ENCODE measurements around the gene TBX5. TPM values are rescaled to one million over a fixed set of nuclear protein-coding genes. Genes with fewer than 3 reads are reported as not detected.
"Not testable (repeated sequence)": the region's sequence is repeated elsewhere in the genome, so short reads cannot be mapped to it uniquely, and the experiment has no call there.

Gene TBX5
- total RNA-seq, 6 donors from 2014 or later, result 9.7 to 24.0 (median 17.9) TPM

GRCh38 chr12:114361545-114361944 lies 44.4 kb downstream of the TBX5 start:
- no peaks in the 10 kb centered on the region for H3K4me1 ChIP-seq
- no peak for DNase-seq
- TF ChIP-seq POLR2A (IDR thresholded peaks at IDR 0.05) (no peak), CTCF (IDR thresholded peaks at IDR 0.05) (no peak), EP300 (IDR thresholded peaks at IDR 0.05) (no peak), POLR2AphosphoS5 (IDR thresholded peaks at IDR 0.05) (no peak)
- H3K9me3 ChIP-seq, result peaks cover 0 to 3% (median 0%) of the 10 kb centered on the region in 4 donors
- no peaks in the 10 kb centered on the region for H3K36me3 ChIP-seq
- 7 to 21% methylated on average over 5 of the region's 5 CpGs for WGBS, 2 donors
- H3K27me3 ChIP-seq, result no peaks in the 10 kb centered on the region
- H3K27ac ChIP-seq, result no peak overlapping the region
- H3K4me3 ChIP-seq, result no peak overlapping the region
- ATAC-seq (ENCODE audit: low FRiP score in 2 of 2), result no peak

- Histone ChIP-seq H3K27me3 (no peaks in the 10 kb centered on the region), H3K36me3 (peaks cover 0 to 6% (median 0%) of the 10 kb centered on the region in 4 donors), H3K4me3 (no peak overlapping the region), H3K9me3 (no peaks in the 10 kb centered on the region), H3K4me1 (no peaks in the 10 kb centered on the region), H3K27ac (no peak overlapping the region)
- DNase-seq, result no peak
- TF ChIP-seq POLR2AphosphoS5 (IDR thresholded peaks at IDR 0.05) (no peak), POLR2A (IDR thresholded peaks at IDR 0.05) (no peak), EP300 (IDR thresholded peaks at IDR 0.05) (no peak), CTCF (IDR thresholded peaks at IDR 0.05) (no peak)
- no peak for ATAC-seq (ENCODE audit: low FRiP score in 2 of 2)
These were observed 45.5 kb downstream of the TBX5 start for GRCh38 chr12:114360485-114360884.

GRCh38 chr12:114355389-114356088 lies 50.4 kb downstream of the TBX5 start:
- H3K36me3 ChIP-seq, result peaks cover 0 to 12% (median 0%) of the 10 kb centered on the region in 4 donors
- DNase-seq (peak; percentile 22 to 60), ATAC-seq (ENCODE audit: low FRiP score in 2 of 2) (peak in 1 of 2 donors; percentile 61)
- no peaks in the 10 kb centered on the region for H3K27me3 ChIP-seq
- H3K27ac ChIP-seq, result no peak overlapping the region
- TF ChIP-seq POLR2A (IDR thresholded peaks at IDR 0.05) (no peak), POLR2AphosphoS5 (IDR thresholded peaks at IDR 0.05) (no peak), CTCF (IDR thresholded peaks at IDR 0.05) (peak in 2 of 6 experiments; percentile 13 to 21)
- H3K4me1 ChIP-seq, result no peaks in the 10 kb centered on the region
- WGBS, 2 donors, result 68 to 73% methylated on average over 15 to 16 of the region's 16 CpGs
- H3K9me3 ChIP-seq, result no peaks in the 10 kb centered on the region
- no peak overlapping the region for H3K4me3 ChIP-seq

GRCh38 chr12:114349239-114349638 lies 56.7 kb downstream of the TBX5 start:
- H3K4me3 ChIP-seq; H3K36me3 ChIP-seq; ATAC-seq (ENCODE audit: low FRiP score in 2 of 2); H3K4me1 ChIP-seq; H3K27ac ChIP-seq; H3K9me3 ChIP-seq; DNase-seq; H3K27me3 ChIP-seq: not testable (repeated sequence)
- 60 to 71% methylated on average over 7 of the region's 7 CpGs for WGBS, 2 donors

- H3K4me1 ChIP-seq, result no peaks in the 10 kb centered on the region
- 78 to 91% methylated on average over 3 of the region's 3 CpGs for WGBS, 2 donors
- H3K9me3 ChIP-seq, result no peaks in the 10 kb centered on the region
- H3K36me3 ChIP-seq, result no peaks in the 10 kb centered on the region
- no peak overlapping the region for H3K27ac ChIP-seq
- ATAC-seq (ENCODE audit: low FRiP score in 2 of 2) (no peak), DNase-seq (no peak)
- TF ChIP-seq POLR2AphosphoS5 (IDR thresholded peaks at IDR 0.05) (no peak), POLR2A (IDR thresholded peaks at IDR 0.05) (no peak), CTCF (IDR thresholded peaks at IDR 0.05) (no peak), EP300 (IDR thresholded peaks at IDR 0.05) (no peak)
- no peak overlapping the region for H3K4me3 ChIP-seq
- no peaks in the 10 kb centered on the region for H3K27me3 ChIP-seq
These were observed 58.1 kb downstream of the TBX5 start for GRCh38 chr12:114347861-114348260.
